Transverse colon (tissue), 4 donors: ENCODE measurements around the gene ZC3H8.
"Not testable (repeated sequence)": the region's sequence is repeated elsewhere in the genome, so short reads cannot be mapped to it uniquely, and the experiment has no call there.

Source experiments
- POLR2A ChIP-seq: fragments of 450-650 bp; IDR thresholded peaks from one replicate; pipeline ENCODE4 v1.6.1; 2016; ENCODE audit warnings: antibody characterized with exemption, mild to moderate bottlenecking, moderate library complexity
- POLR2AphosphoS5 ChIP-seq, 3 donors: sonication (generic); formaldehyde crosslinking; IDR thresholded peaks; one replicate each; pipeline ENCODE4 v1.6.1; 2016; ENCODE audit warnings: antibody characterized with exemption in 3 of 3
- TF ChIP-seq, protein P1 (sequence below), 5 experiments: fragments of 200-600 bp in 3 of 5; fragments of 450-650 bp in 2 of 5; sonication (generic) in 3 of 5; IDR thresholded peaks; 1 replicate in 2 of 5; 2 replicates in 3 of 5; pipeline ENCODE4 v1.5.1; 2016 to 2017; ENCODE audit warnings: antibody characterized with exemption in 5 of 5, inconsistent platforms in 3 of 5, mild to moderate bottlenecking in 2 of 5, moderate library complexity in 1 of 5

DNA sequence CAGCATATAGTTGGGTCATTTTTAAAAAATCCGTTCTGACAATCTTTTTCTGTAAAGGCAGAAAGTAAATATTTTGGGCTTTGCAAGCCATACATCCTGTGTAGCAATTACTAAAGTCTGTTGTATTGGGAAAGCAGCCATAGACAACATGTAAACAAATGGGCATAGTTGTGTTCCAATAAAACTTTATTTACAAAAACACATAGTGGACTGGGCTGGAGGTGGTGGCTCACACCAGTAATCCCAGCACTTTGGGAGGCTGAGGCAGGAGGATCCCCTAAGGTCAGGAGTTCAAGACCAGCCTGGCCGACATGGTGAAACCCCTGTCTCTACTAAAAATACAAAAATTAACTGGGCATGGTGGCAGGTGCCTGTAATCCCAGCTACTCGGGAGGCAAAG, 46.9 kb downstream of the ZC3H8 start:
- TF ChIP-seq, protein P1, sequence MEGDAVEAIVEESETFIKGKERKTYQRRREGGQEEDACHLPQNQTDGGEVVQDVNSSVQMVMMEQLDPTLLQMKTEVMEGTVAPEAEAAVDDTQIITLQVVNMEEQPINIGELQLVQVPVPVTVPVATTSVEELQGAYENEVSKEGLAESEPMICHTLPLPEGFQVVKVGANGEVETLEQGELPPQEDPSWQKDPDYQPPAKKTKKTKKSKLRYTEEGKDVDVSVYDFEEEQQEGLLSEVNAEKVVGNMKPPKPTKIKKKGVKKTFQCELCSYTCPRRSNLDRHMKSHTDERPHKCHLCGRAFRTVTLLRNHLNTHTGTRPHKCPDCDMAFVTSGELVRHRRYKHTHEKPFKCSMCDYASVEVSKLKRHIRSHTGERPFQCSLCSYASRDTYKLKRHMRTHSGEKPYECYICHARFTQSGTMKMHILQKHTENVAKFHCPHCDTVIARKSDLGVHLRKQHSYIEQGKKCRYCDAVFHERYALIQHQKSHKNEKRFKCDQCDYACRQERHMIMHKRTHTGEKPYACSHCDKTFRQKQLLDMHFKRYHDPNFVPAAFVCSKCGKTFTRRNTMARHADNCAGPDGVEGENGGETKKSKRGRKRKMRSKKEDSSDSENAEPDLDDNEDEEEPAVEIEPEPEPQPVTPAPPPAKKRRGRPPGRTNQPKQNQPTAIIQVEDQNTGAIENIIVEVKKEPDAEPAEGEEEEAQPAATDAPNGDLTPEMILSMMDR (IDR thresholded peaks at IDR 0.05): not testable (repeated sequence)
- TF ChIP-seq POLR2AphosphoS5 (IDR thresholded peaks at IDR 0.05); POLR2A: not testable (repeated sequence)
